MM.1S (cell line): ENCODE results near the gene LMLN.

Experiments used
- EZH2phosphoT487 ChIP-seq: fragments of 300-600 bp; sonication (generic); IDR thresholded peaks from 2 replicates; pipeline ENCODE4 v1.6.1; 2018; ENCODE audit warnings: antibody characterized with exemption, low read length
- TF ChIP-seq, protein P1 (sequence below): fragments of 300-600 bp; sonication (generic); IDR thresholded peaks from 2 replicates; pipeline ENCODE4 v1.5.1; 2016; ENCODE audit warnings: antibody characterized with exemption, low read length, mixed read lengths

GRCh38 chr3:197956626-197956988 lies 3.4 kb upstream of the LMLN start:
- TF ChIP-seq, protein P1, sequence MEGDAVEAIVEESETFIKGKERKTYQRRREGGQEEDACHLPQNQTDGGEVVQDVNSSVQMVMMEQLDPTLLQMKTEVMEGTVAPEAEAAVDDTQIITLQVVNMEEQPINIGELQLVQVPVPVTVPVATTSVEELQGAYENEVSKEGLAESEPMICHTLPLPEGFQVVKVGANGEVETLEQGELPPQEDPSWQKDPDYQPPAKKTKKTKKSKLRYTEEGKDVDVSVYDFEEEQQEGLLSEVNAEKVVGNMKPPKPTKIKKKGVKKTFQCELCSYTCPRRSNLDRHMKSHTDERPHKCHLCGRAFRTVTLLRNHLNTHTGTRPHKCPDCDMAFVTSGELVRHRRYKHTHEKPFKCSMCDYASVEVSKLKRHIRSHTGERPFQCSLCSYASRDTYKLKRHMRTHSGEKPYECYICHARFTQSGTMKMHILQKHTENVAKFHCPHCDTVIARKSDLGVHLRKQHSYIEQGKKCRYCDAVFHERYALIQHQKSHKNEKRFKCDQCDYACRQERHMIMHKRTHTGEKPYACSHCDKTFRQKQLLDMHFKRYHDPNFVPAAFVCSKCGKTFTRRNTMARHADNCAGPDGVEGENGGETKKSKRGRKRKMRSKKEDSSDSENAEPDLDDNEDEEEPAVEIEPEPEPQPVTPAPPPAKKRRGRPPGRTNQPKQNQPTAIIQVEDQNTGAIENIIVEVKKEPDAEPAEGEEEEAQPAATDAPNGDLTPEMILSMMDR, result no peak
- TF ChIP-seq EZH2phosphoT487, result no peak
